ENCODE results near the gene PAK3.

- TF ChIP-seq EP300 (IDR thresholded peaks at IDR 0.05; ENCODE audit: low read depth) (no peak), POLR2A (IDR thresholded peaks at IDR 0.05) (no peak), CTCF (IDR thresholded peaks at IDR 0.05) (no peak), POLR2AphosphoS5 (IDR thresholded peaks at IDR 0.05) (no peak)
Measured at GRCh38 chrX:111169141-111169540, 73.2 kb downstream of the PAK3 start.
